Activated CD4-positive, CD25-positive, alpha-beta regulatory T cell treated with anti-CD3 and anti-CD28 coated beads, Interleukin-2, amount 50 U/mL, for 24 hours (primary cell): ENCODE results near the gene SPDYE3.
"Not testable (repeated sequence)": the region's sequence is repeated elsewhere in the genome, so short reads cannot be mapped to it uniquely, and the experiment has no call there.

Experiments used
- ATAC-seq, 2 donors: fragments of 150-1000 bp; cut with Tn5 transposase; one replicate each; pipeline ENCODE4 v1.10.0; 2021; ENCODE audit warnings: mild to moderate bottlenecking in 1 of 2, moderate library complexity in 1 of 2

SPDYE3 gene

DNA sequence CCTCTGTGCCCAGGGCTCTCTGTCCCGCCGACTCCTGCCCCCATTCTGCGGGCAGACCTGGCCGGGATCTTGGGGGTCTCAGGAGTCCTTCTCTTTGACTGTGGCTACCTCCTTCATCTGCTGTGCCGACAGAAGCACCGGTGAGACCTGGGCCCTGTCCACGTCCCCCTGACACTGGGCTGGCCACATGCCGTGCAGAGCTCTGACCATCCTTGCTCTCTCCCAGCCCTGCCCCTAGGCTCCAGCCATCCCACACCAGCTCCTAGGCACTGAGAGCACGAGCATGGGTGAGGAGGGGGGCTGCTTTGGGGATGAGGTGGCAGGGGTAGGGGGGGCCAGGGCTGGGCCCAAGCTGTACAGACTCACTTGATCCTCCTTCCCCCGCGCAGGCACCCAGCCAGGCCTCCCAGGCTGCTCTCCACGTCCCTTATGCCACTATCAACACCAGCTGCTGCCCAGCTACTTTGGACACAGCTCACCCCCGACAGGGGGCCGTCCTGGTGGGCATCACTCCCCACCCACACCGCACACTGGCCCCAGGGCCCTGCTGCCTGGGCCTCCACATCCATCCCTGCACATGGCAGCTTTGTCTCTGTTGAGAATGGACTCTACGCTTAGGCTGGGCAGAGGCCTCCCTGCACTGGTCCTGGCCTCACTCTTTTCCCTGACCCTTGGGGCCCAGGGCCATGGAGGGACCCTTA lies 45.6 kb downstream of the SPDYE3 start:
- no peak for ATAC-seq

DNA sequence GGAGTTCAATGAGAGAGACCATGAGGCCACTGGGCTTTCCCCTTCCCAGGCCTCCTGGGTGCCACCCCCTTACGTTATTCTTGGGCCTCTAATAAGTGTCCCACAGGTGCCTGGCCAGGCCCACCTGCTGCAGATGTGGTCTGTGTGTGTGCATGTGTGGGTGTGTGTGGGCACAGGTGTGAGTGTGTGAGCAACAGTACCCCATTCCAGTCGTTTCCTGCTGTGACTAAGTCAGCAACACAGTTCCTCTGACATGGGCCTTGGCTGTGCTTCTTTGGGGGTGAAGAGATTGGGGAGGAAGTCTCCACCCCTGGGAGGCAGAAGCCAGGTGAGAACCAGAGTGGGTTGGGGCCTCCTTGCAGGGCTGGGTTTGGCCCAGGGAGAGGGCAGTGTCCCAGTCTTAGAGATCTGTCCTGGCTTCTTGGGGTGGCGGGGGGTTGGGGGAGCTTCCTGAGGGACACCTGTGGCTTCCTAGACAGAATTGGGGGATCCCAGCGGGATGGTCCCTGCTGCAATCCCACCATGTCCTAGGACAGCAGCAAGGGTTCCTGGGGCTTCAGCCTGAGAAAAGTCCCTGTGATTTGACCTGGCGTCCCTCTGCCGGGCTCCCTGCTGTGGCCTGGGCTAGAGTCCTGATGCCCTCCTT lies 46.3 kb downstream of the SPDYE3 start:
- peak; percentile 71 to 75 for ATAC-seq

DNA sequence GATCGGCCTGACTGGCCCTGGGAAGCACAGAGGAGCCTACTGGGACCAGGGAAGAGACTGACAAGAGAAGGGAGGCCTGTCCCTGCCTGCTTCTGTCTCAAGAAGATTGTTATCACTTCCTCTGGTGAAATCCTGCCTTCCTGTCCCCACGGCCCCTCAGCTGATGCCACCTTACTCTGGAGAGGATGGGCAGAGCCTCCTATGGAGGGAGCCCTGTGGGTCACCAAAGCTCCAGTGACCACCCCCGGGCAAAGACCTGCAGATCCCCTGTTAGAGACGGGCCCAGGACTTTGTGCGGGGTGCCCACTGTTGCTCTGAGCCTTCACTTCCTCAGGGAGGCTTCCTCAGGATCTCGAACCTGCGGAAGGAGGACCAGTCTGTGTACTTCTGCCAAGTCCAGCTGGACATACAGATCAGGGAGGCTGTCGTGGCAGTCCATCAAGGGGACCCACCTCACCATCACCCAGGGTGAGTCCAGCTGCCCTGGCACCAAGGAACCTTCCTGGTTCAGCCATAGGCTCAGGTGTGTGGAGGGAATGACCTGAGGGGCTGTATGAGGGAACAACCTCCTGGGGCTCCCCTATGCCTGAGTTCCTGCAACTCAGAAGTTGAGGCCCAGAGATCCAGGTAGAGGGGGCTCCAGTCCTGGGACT lies 49.0 kb downstream of the SPDYE3 start:
- no peak for ATAC-seq

DNA sequence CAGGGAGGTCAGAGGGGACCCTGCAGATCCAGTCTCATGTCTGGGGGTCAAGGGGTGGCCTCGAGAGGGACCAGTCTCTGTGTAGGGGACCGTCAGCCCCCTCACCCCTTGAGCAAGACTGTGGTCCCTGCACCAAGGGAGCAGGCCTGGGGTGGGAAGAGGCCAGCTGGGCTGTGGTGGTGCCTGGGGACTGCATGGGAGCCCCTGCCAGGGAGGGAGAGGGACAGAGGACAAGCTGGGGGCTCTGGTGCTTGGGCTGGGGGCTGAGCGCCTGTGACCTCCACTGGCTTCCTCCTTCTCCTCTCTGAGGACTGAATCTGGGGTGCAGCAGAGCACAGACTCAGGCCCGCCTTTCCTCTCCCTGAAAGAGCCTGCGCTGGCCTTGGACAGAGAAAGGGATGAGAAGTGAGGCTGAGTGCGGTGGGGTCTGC lies 49.6 kb downstream of the SPDYE3 start:
- ATAC-seq: no peak

DNA sequence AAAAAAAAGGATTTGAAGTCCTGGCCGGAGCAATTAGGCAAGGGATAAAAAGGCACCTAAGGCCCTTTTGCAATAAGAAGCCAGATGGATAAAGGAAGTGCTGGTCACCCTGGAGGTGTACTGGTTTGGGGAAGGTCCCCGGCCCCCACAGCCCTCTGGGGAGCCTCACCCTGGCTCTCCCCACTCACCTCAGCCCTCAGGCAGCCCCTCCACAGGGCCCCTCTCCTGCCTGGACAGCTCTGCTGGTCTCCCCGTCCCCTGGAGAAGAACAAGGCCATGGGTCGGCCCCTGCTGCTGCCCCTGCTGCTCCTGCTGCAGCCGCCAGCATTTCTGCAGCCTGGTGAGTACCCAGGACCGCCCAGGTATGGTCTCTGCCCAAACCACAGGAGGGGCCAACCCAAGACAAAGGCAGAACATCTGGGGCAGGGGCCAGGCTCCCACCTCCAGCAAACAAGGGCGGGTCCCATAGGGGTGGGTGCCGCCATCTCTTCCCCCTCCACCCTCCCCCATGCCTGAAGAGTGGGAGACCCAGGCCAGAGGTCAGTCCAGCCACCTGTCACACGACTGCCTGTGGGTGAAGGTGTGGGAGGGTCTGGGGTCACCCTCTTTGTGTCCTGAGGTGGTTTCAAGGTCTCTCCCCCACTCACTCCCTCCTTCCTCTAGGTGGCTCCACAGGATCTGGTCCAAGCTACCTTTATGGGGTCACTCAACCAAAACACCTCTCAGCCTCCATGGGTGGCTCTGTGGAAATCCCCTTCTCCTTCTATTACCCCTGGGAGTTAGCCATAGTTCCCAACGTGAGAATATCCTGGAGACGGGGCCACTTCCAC lies 50.7 kb downstream of the SPDYE3 start, which contains the start of gene PILRB:
Gene PILRB, plus strand, starts transcription at position 91 of the 830 bp plus-strand sequence. Its CDS starts 186 bp downstream, at position 277.
- no peak for ATAC-seq

DNA sequence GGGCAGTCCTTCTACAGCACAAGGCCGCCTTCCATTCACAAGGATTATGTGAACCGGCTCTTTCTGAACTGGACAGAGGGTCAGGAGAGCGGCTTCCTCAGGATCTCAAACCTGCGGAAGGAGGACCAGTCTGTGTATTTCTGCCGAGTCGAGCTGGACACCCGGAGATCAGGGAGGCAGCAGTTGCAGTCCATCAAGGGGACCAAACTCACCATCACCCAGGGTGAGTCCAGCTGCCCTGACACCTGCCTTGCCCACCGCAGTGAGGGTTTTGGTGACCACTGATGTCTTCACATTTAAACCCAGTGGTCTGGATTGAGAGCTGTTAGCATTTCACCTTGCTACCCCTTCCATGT lies 51.3 kb downstream of the SPDYE3 start:
- ATAC-seq: no peak

DNA sequence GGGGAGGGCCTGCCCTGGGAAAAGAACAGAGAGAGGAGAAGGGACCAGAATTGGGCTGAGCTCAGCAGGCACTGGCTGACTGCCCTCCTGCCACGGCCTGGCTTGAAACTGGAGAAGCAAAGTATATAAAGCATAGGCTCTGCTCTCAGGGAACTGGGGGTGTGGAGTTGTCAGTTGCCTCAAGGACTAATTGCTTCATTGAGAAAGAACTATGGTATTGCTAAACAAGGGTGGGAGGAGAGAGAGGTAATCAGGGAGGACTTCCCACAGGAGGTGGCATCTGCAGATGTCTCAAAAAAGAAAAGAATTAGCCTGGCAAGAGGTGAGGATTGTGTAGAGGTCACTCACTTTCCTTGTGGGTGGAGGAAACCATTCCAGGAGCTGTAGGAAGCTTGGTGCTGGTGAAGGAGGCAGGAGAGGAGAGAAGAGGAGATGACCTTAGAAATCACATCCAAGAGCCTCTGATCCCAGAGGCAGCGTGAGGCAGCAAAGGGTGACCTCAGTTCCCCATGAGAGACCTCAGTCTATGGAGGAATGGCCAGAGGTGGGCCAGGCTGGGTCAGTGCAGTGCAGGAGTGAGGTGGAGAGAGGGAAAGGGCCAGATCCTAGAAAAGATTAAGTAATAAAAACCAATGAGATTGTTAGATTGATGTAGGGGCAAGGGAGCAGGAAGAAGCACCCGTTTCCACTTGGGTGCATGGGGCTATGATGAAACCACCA lies 52.8 kb downstream of the SPDYE3 start:
- no peak for ATAC-seq

DNA sequence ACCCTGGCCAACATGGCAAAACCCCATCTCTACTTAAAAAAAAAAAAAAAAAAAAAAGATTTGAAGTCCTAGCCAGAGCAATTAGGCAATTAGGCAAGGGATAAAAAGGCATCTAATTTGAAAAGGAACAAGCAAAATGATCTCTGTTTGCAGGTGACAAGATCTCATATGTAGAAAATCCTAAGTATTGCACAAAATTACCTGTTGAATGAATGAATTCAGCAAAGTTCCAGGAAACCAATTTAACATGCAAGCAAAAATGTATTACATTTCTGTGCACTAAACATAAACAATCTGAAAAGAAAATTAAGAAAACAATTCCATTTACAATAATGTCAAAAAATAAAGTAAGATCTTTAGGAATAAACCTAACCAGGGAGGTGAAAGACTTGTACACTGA lies 55.6 kb downstream of the SPDYE3 start:
- no peak for ATAC-seq

DNA sequence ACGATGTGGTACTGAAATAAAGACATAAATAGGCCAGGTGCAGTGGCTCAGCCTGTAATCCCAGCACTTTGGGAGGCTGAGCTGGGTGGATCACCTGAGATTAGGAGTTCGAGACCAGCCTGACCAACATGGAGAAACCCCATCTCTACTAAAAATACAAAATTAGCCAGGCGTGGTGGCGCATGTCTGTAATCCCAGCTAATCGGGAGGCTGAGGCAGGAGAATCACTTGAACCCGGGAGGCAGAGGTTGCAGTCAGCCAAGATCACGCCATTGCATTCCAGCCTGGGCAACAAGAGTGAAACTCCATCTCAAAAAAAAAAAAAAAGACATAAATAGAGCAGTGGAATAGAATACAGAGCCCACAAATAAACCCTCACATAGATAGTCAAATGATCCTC lies 56.3 kb downstream of the SPDYE3 start:
- ATAC-seq: not testable (repeated sequence)

DNA sequence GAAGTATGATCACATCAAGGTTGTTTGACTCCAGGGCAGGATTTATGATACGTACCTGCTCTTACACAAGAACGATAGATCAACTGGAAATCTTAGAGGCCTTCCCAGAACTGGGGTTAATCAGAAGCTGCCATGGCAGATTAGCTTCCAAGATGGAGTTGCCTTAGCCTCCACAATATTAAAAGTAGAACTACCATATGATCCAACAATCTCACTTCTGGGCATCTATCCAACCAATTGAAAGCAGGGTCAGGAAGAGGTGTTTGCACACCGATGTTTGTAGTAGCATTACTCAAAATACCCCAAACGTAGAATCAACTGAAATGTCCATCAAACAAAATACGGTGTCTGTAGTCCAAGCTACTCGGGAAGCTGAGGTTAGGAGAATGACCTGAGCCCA lies 57.0 kb downstream of the SPDYE3 start:
- no peak for ATAC-seq

DNA sequence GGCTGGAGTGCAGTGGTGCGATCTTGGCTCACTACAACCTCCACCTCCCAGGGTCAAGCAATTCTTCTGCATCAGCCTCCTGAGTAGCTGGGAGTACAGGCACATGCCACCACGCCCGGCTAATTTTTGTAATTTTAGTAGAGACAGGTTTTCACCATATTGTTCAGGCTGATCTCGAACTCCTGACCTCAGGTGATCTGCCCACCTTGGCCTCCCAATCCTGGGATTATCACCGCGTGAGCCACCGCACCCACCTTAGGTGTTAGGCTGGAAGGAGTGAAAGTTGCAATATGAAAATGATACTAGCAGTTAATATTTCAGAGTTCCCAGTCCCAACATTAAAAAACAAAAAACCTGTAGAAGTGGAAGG lies 58.5 kb downstream of the SPDYE3 start:
- ATAC-seq: not testable (repeated sequence)

DNA sequence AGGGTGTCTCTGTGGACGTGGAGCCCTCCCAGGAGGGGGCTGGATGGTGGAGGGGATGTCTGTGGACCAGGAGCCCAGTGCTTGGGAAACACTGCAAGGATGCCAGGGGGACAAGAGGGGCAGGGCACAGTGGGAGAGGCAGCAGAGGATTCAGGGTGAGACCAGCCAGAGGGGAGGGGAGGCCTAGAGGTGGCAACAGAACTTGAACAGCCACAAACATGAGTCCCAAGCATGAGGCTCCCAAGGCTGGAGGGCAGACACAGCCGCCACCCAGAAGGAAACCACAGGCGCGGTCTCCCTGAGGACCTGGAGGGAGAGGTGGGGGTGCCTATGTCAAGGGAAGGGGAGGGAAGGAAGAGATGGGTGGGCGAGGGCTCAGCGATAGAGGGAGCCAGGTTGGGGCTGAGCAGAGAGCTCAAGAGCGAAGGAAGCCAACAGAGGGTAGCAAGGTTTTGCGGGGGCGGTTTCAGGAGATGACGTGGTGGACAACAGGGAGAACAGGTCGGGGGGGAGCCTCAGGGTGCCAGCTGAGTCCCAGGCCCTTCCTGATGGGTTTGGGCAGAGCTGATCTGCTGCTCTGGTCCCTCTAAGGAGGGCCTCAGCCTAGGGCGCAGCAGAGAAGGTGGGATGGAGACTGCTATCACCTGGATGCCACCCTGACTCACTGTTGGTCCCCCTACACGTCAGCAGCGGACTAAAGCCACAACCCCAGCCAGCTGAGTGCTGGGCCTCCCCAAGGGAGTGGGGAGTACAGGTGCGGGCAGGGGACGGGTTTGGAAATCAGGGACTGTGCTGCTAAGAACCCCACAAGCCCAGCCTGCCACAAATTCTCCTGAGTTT lies 59.1 kb downstream of the SPDYE3 start:
- no peak for ATAC-seq

DNA sequence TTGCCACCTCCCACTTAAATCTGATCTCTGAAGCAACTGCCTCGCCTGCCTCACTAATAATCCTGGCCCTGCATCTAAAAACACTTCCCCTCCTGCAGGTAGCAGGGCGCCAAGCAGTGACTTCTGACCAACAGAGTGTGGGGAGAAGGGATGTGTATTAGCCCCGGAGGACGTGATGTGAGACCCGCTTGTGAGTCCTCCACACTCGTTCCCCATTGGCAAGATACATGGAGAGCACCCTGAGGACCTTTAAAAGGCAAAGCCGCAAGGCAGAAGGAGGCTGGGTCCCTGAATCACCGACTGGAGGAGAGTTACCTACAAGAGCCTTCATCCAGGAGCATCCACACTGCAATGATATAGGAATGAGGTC lies 59.7 kb downstream of the SPDYE3 start:
- ATAC-seq: no peak

DNA sequence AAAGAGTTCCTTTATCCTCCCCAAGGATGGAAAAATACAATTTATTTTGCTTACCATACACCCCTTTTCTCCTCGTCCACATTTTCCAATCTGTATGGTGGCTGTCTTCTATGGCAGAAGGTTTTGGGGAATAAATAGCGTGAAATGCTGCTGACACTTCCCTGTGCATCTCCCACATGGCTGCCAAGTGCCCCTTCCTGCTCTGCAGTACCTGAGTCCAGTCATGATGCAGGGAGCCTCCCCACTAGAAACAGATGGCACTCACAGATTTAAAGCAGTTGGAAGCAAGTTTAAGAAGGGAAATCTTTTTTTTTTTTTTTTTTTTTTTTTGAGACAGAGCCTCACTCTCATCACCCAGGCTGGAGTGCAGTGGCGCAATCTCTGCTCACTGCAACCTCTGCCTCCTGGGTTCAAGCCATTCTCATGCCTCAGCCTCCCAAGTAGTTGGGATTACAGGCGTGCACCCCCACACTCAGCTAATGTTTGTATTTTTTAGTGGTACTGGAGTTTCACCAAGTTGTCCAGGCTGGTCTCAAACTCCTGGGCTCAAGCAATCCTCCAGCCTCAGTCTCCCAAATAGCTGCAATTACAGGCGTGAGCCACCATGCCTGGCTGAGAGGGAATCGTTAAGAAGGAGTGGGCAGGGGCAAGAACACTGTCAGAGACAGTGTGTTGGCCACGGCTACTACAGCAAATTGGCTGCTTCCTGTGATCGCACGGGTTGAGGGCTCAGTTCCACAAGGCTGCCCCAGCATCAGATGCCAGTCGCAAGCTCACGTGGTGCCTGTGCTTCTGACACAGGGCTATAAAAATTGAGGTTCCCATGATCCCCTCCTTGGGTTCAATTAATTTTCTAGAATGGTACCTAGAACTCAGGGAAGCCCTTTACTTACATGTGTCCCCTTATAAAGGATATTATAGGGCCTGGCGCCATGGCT lies 60.4 kb downstream of the SPDYE3 start:
- no peak for ATAC-seq

DNA sequence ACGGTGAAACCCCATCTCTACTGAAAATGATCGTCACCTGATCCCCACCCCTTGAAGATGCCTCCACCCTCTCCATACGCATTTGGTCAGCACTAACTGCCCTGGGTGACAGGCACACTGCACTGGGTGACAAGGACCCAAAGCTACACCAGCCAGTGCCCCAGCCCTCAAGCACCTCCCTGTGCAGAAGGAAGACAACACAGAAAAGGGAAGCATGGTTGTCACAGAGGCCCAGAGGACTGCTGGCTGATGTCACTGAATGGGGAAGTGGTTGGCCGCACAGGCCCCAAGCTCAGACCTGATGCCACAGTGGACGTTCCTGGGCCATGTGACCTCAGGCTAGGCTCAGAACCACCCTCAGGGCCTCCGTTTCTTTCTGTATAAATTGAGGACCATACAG lies 61.6 kb downstream of the SPDYE3 start:
- ATAC-seq: peak in 1 of 2 donors; percentile 17

DNA sequence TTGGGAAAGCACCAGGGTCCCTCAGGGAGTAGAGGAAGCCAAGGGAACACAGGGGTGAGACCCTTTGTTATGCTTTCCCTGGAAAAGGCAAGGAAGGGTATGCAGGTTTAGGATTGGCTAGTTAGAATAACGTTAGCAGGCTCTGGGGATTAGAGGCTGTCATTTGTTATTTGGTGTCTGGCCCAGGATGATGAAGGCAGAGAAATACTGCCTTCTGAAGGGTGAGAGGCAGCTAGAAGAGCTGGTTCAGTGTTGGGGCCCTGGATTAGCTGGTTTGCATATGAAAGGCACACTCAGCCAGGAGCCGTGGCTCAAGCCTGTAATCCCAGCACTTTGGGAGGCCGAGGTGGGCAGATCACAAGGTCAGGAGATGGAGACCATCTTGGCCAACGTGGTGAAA lies 62.8 kb downstream of the SPDYE3 start:
- no peak for ATAC-seq

DNA sequence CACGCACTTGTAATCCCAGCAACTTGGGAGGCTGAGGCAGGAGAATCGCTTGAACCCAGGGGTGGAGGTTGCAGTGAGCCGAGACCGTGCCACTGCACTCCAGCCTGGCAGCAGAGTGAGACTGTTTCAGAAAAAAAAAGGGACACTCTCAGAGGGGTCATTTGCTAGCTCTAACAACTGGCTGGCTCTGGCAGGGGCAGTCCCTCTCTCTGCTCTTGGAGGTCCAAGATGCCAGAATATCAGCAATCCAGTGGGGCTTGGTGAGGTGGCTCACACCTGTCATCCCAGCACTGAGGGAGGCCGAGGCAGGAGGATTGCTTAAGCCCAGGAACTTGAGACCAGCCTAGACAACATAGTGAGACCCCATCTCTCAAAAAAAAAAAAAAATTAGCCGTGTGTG lies 63.2 kb downstream of the SPDYE3 start:
- no peak for ATAC-seq

DNA sequence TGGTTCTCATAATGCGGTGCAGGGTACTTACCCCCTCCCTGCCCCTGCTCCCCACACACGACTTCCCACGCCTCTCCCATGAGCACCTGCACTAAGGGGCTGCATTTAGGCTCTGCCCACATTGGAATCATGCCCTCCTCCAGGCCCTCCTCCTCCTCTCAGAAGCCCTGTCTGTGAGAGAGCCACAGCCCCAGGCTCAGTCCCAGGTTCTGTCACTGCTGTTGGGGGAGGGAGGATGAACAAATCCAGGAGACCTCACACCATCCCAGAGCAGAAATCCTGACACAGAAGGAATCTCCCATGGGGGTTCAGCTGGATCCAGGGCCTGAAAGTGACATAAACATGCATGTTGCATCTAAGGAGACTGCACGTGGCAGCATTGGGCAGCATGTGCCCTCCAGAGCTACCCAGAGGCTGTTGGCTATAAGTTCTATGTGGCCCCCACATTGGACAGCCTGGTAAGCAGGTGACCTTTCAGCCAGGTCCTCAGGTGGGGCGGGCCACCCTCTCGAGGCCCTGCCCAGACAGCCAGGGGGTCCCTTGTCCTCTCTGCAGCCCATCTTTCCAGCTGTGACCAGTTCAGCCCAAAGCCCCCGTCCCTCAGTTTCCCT lies 64.2 kb downstream of the SPDYE3 start:
- no peak for ATAC-seq
